ENCODE results near the gene GLIS2.

GRCh38 chr16:4316108-4316863 is 419 bp downstream of the GLIS2 start:
- TF ChIP-seq EP300 (IDR thresholded peaks at IDR 0.05), result no peak
- no peak for TF ChIP-seq POLR2AphosphoS5 (IDR thresholded peaks at IDR 0.05)
- TF ChIP-seq, protein P1, sequence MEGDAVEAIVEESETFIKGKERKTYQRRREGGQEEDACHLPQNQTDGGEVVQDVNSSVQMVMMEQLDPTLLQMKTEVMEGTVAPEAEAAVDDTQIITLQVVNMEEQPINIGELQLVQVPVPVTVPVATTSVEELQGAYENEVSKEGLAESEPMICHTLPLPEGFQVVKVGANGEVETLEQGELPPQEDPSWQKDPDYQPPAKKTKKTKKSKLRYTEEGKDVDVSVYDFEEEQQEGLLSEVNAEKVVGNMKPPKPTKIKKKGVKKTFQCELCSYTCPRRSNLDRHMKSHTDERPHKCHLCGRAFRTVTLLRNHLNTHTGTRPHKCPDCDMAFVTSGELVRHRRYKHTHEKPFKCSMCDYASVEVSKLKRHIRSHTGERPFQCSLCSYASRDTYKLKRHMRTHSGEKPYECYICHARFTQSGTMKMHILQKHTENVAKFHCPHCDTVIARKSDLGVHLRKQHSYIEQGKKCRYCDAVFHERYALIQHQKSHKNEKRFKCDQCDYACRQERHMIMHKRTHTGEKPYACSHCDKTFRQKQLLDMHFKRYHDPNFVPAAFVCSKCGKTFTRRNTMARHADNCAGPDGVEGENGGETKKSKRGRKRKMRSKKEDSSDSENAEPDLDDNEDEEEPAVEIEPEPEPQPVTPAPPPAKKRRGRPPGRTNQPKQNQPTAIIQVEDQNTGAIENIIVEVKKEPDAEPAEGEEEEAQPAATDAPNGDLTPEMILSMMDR (IDR thresholded peaks at IDR 0.05), result no peak
- TF ChIP-seq POLR2A (IDR thresholded peaks at IDR 0.05), result no peak

Data from gastroesophageal sphincter (tissue), 3 donors.